Activated naive CD4-positive, alpha-beta T cell treated with anti-CD3 and anti-CD28 coated beads, Interleukin-2, amount 50 U/mL, for 72 hours (primary cell): ENCODE results near the gene RAB11A. TPM values are rescaled to one million over a fixed set of nuclear protein-coding genes. Genes with fewer than 3 reads are reported as not detected.

Experiments used
- ATAC-seq, 2 donors: fragments of 150-1000 bp; cut with Tn5 transposase; 2 replicates each; pipeline ENCODE4 v1.10.0; 2021; ENCODE audit warnings: mild to moderate bottlenecking in 2 of 2, moderate library complexity in 2 of 2
- DNase-seq, 2 donors: peaks; one replicate each; pipeline ENCODE4 v3.0.0; 2021 to 2022; ENCODE audit warnings: low spot score in 2 of 2
- H3K27ac Mint-ChIP-seq, 2 donors: one replicate each; pipeline ENCODE4 v1.8.0; 2022; ENCODE audit warnings: mild to moderate bottlenecking in 2 of 2, mixed read lengths in 2 of 2
- H3K36me3 Mint-ChIP-seq, 2 donors: one replicate each; pipeline ENCODE4 v1.8.0; 2022; ENCODE audit warnings: mixed read lengths in 2 of 2
- H3K9me3 Mint-ChIP-seq, 2 donors: one replicate each; pipeline ENCODE4 v1.8.0; 2022; ENCODE audit warnings: mixed read lengths in 2 of 2
- total RNA-seq, 2 donors: library from RNA; stranded (reverse); gene quantifications; one replicate each; pipeline ENCODE4 v1.2.3, GENCODE V29; 2022

The RAB11A gene
- total RNA-seq, 2 donors from 2014 or later = 133 to 188 TPM

DNA sequence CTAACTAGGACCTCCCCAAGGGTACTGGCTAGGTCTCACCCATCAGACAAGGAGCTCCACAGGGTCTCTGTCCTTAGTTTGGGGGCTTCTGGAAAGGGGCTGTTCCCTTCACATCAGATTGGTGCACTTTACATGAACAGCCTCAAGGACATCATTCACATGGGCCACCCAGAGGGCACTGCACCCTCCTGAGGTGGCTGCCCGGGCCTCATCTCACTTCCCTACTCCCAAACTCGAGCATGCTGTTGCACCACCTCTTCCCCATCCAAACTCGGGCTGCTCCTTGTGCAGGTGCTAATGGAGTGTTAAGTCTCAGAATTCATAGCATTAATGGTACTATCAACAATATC is 48.1 kb downstream of the RAB11A start:
- ATAC-seq (no peak), DNase-seq (no peak)
- H3K27ac Mint-ChIP-seq = no peak overlapping the region
- no peaks in the 10 kb centered on the region for H3K36me3 Mint-ChIP-seq
- H3K9me3 Mint-ChIP-seq = no peaks in the 10 kb centered on the region

- ATAC-seq (no peak), DNase-seq (no peak)
- no peak overlapping the region for H3K27ac Mint-ChIP-seq
- H3K9me3 Mint-ChIP-seq = no peaks in the 10 kb centered on the region
- H3K36me3 Mint-ChIP-seq = no peaks in the 10 kb centered on the region
These were observed 48.6 kb downstream of the RAB11A start for GRCh38 chr15:65917936-65918335.

GRCh38 chr15:65918357-65918920 is 49.1 kb downstream of the RAB11A start:
- Mint-ChIP-seq H3K27ac (peak overlapping the region in 1 of 2 donors; percentile 19), H3K9me3 (no peaks in the 10 kb centered on the region), H3K36me3 (no peaks in the 10 kb centered on the region)
- DNase-seq (no peak), ATAC-seq (peak; percentile 36 to 39)

DNA sequence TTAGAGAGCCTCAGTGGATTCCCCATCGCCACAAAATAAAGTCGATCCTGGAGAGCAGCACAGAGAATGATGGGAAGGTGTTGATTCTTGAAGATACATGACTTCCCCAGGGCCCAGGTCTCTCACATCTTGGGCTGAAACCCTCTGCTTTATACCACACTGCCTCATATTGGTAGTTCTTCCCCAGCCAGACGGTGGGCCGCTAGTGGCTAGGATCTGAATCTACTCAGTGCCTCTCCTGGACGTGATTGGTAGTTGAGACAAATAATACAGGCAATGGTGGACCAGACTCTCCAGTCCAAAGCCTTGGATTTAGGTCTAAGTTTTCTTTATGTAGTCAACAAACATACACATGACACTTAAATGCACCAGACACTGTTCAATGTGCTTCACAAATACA is 49.7 kb downstream of the RAB11A start:
- no peaks in the 10 kb centered on the region for H3K36me3 Mint-ChIP-seq
- H3K27ac Mint-ChIP-seq = peak overlapping the region in 1 of 2 donors; percentile 19
- DNase-seq = no peak
- ATAC-seq = no peak
- no peaks in the 10 kb centered on the region for H3K9me3 Mint-ChIP-seq

DNA sequence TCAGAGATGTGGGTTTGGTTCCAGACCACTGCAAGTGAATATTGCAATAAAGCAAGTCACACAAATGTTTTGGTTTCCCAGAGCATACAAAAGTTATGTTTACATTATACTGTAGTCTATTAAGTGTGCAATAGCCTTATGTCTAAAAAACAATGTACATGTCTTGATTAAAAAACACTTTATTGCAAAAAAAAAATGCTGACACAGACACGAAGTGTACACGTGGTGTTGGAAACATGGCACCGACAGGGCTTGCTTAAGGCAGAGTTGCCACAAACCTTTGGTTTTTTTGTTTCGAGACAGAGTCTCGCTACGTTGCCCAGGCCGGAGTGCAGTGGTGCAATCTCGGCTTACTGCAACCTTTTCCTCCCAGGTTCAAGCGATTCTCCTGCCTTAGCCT is 50.1 kb downstream of the RAB11A start:
- Mint-ChIP-seq H3K27ac (no peak overlapping the region), H3K36me3 (no peaks in the 10 kb centered on the region), H3K9me3 (no peaks in the 10 kb centered on the region)
- no peak for ATAC-seq
- DNase-seq = no peak

GRCh38 chr15:65920121-65920520 is 50.8 kb downstream of the RAB11A start:
- H3K27ac Mint-ChIP-seq = no peak overlapping the region
- no peak for DNase-seq
- no peaks in the 10 kb centered on the region for H3K36me3 Mint-ChIP-seq
- no peak for ATAC-seq
- H3K9me3 Mint-ChIP-seq = no peaks in the 10 kb centered on the region

- ATAC-seq (no peak), DNase-seq (no peak)
- H3K27ac Mint-ChIP-seq = no peak overlapping the region
- no peaks in the 10 kb centered on the region for H3K9me3 Mint-ChIP-seq
- H3K36me3 Mint-ChIP-seq = no peaks in the 10 kb centered on the region
These were observed 51.6 kb downstream of the RAB11A start for GRCh38 chr15:65920825-65921309.

GRCh38 chr15:65921780-65922179 is 52.5 kb downstream of the RAB11A start:
- H3K36me3 Mint-ChIP-seq = no peaks in the 10 kb centered on the region
- no peak overlapping the region for H3K27ac Mint-ChIP-seq
- no peak for DNase-seq
- ATAC-seq = no peak
- H3K9me3 Mint-ChIP-seq = no peaks in the 10 kb centered on the region

GRCh38 chr15:65922621-65923020 is 53.3 kb downstream of the RAB11A start:
- no peak overlapping the region for H3K27ac Mint-ChIP-seq
- no peaks in the 10 kb centered on the region for H3K36me3 Mint-ChIP-seq
- DNase-seq = no peak
- no peaks in the 10 kb centered on the region for H3K9me3 Mint-ChIP-seq
- ATAC-seq = no peak

DNA sequence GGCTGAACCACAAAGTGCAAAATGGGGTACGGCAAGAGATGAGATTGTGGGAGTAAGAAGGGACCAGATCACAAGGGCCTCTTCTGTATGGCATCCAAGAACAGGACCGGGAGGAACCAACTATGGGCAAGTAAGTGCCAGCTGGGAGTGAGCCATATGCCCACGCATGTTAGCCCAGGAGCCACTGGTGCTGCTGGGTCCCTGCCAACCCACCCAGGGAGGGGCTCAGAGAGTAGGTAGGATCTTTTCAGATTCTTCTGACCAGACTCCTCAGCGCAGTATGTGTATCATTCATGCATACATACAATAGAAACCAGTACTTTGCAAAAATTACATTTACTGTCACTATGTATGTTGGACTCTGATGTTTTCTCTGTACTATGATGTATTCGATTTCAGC is 54.0 kb downstream of the RAB11A start:
- no peak overlapping the region for H3K27ac Mint-ChIP-seq
- H3K36me3 Mint-ChIP-seq = no peaks in the 10 kb centered on the region
- no peak for DNase-seq
- H3K9me3 Mint-ChIP-seq = no peaks in the 10 kb centered on the region
- ATAC-seq = no peak

GRCh38 chr15:65924004-65924403 is 54.7 kb downstream of the RAB11A start:
- no peak for ATAC-seq
- Mint-ChIP-seq H3K36me3 (no peaks in the 10 kb centered on the region), H3K9me3 (no peaks in the 10 kb centered on the region), H3K27ac (no peak overlapping the region)
- no peak for DNase-seq

DNA sequence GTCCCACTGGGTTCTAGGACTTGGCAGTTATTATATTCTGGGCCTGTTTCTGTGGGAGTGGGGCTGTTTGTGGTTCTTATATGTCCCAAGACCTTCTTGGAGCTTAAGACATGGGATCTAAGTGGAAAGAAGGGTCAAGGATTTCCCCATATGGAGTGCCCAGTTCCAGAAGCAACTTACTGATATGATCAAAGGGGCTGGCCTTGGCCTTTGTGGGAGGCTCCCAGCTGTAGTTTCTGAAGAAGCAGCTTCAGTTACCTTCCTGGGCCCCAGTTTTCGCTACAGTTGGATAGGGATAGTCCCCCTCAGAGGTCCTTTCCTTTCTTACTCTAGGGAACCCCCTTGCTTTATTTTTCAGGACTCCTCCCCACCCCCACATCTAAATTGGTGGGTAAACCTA is 56.0 kb downstream of the RAB11A start:
- Mint-ChIP-seq H3K36me3 (no peaks in the 10 kb centered on the region), H3K9me3 (no peaks in the 10 kb centered on the region), H3K27ac (no peak overlapping the region)
- ATAC-seq (no peak), DNase-seq (no peak)

DNA sequence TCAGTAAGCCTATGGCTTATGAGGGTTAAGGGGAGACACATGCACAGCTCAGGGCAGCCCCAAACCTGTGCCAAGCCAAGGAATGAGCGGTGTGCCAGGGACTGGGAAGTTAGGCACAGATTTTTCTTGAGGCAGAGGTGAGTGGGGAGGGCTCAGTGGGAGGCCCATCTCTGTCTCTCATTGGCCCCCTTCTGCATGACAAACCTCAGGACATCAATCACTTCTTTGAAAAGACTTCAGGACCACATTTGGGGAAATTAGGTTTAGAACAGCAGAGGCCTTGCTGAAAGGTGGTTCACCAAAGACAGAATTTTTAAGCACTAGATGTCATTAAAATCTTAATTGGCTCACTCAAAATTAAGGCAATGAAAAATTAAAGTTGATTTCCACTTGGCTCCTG is 57.2 kb downstream of the RAB11A start:
- ATAC-seq = no peak
- Mint-ChIP-seq H3K36me3 (no peaks in the 10 kb centered on the region), H3K27ac (no peak overlapping the region), H3K9me3 (no peaks in the 10 kb centered on the region)
- no peak for DNase-seq

GRCh38 chr15:65926899-65927298 is 57.6 kb downstream of the RAB11A start:
- Mint-ChIP-seq H3K36me3 (no peaks in the 10 kb centered on the region), H3K27ac (no peak overlapping the region), H3K9me3 (no peaks in the 10 kb centered on the region)
- no peak for ATAC-seq
- no peak for DNase-seq

DNA sequence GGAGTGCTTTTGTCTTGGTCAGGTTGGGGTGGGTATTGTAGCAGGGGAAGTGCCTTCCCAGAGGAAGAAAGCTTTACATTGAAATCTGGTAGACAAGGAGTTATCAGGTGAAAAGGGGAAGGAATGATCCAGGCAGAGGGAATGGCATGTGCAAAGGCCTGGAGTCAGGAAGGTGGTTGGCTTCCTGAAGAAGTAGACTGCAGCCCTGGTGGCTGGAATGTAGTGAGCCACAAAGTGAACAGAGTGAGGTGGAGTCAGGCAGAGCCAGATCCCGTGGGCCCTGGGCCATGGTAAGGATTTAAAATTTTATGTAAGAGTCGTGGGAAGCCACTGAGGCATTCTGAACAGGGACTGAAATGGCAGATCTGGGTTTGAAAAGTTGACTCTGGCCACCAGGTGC is 58.3 kb downstream of the RAB11A start:
- DNase-seq = no peak
- no peaks in the 10 kb centered on the region for H3K9me3 Mint-ChIP-seq
- no peaks in the 10 kb centered on the region for H3K36me3 Mint-ChIP-seq
- no peak for ATAC-seq
- no peak overlapping the region for H3K27ac Mint-ChIP-seq

- H3K27ac Mint-ChIP-seq = peak overlapping the region in 1 of 2 donors; percentile 24
- DNase-seq (no peak), ATAC-seq (no peak)
- H3K36me3 Mint-ChIP-seq = no peaks in the 10 kb centered on the region
- no peaks in the 10 kb centered on the region for H3K9me3 Mint-ChIP-seq
These were observed 60.3 kb downstream of the RAB11A start for GRCh38 chr15:65929573-65929972.

DNA sequence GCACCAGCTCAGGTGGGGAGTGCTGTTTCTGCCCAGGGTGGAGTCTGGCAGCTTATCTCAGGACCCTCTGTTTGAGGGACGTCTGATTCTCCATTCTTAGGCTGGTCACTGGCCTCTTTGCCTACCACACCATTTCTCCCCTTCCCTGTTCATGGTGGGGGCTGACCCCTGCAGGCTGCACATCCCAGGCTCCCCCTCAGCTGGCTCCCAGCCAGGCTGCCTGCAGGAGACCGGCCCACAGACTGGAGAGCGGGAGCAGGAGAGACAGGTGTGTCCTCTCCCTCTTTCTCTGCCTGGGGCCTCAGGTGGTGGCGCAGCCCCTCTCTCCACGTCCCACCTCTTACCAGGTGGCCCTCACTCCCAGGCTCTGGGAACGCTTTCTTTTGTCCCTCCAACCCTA is 60.8 kb downstream of the RAB11A start:
- Mint-ChIP-seq H3K9me3 (no peaks in the 10 kb centered on the region), H3K36me3 (no peaks in the 10 kb centered on the region), H3K27ac (peak overlapping the region in 1 of 2 donors; percentile 41)
- ATAC-seq (no peak), DNase-seq (no peak)

- no peak for DNase-seq
- H3K36me3 Mint-ChIP-seq = no peaks in the 10 kb centered on the region
- H3K27ac Mint-ChIP-seq = no peak overlapping the region
- H3K9me3 Mint-ChIP-seq = no peaks in the 10 kb centered on the region
- no peak for ATAC-seq
These were observed 61.9 kb downstream of the RAB11A start for GRCh38 chr15:65931221-65931620.

- no peaks in the 10 kb centered on the region for H3K36me3 Mint-ChIP-seq
These were observed 66.1 kb downstream of the RAB11A start for GRCh38 chr15:65935391-65935790.

More at GRCh38 chr15:65935391-65935790, 66.1 kb downstream of the RAB11A start:
- ATAC-seq = no peak
- DNase-seq = no peak
- H3K27ac Mint-ChIP-seq = no peak overlapping the region
- no peaks in the 10 kb centered on the region for H3K9me3 Mint-ChIP-seq
